ENCODE measurements around the gene THBS4.

Gene THBS4

DNA sequence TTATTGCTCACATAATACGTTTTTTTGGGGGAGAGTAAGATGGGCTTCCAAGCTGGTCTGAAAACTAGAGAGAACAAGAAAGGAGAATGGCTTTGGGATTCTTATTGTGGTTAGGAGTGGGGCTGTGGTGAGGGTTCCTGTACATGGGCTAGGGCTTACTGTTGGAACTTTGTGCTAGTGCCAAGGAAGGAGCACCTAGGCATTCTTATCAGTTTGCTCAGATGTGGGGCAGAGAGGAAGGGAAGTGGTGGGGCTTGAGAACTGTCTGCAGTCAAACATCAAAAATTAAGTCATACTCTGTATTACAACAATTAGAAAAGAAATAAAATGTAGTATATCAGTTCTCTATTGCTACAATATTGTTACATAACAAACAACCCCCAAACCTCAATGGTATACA, 4.0 kb upstream of the THBS4 start:
- peaks cover 30% of the 10 kb centered on the region for H3K27me3 ChIP-seq (ENCODE audit: control insufficient read depth, insufficient read depth, low read length)
- H3K9ac ChIP-seq (ENCODE audit: low read length) = no peak overlapping the region
- H3K4me3 ChIP-seq (ENCODE audit: low read length) = no peak overlapping the region
- H3K36me3 ChIP-seq (ENCODE audit: control insufficient read depth, insufficient read depth, low read length) = no peaks in the 10 kb centered on the region
- no peaks in the 10 kb centered on the region for H3K4me1 ChIP-seq (ENCODE audit: control insufficient read depth, insufficient read depth, low read length)
- H3K9me3 ChIP-seq (ENCODE audit: control insufficient read depth, low read length) = no peaks in the 10 kb centered on the region

DNA sequence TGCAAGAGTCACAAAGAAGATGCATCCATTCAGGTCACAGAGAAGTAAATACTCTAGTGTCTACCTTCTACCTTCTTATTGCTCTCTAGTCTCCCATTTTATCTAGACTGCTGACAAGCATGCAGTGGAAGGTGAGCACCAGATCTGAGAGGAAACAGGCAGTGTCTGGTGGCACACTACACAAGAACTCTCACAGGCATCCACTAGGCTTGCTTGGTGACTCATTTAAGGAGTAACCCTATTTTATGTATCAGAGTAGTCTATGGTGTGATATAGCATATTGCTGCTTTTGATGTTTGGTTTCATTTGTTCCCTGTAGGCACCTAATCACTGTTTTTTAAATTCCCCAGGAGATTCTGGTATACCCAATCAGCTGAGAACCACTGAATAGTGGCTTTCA, 1.6 kb upstream of the THBS4 start:
- no peaks in the 10 kb centered on the region for H3K9me3 ChIP-seq (ENCODE audit: control insufficient read depth, low read length)
- no peak overlapping the region for H3K9ac ChIP-seq (ENCODE audit: low read length)
- H3K4me3 ChIP-seq (ENCODE audit: low read length) = no peak overlapping the region
- H3K36me3 ChIP-seq (ENCODE audit: control insufficient read depth, insufficient read depth, low read length) = no peaks in the 10 kb centered on the region
- H3K4me1 ChIP-seq (ENCODE audit: control insufficient read depth, insufficient read depth, low read length) = no peaks in the 10 kb centered on the region
- H3K27me3 ChIP-seq (ENCODE audit: control insufficient read depth, insufficient read depth, low read length) = peaks cover 34% of the 10 kb centered on the region

DNA sequence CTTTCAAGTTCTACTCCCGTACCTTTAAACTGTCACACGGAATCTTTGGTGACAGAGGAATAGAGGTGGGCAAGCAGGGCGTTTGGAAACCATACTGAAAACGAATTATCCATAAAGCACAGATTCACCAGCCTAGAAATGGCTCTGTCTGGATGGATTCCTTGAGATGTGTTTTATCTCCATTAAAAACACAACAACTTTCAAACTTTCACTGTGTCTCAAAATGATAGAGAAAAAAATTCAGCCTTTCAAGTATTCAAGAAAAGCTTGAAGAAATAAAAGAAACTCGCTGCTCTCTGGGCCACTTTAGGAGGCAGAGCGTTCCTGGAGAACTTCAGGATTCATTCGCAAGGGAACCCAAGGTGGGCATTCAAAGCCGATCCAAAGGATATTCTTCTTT, 589 bp upstream of the THBS4 start:
- H3K27me3 ChIP-seq (ENCODE audit: control insufficient read depth, insufficient read depth, low read length) = peaks cover 36% of the 10 kb centered on the region
- H3K36me3 ChIP-seq (ENCODE audit: control insufficient read depth, insufficient read depth, low read length) = no peaks in the 10 kb centered on the region
- no peak overlapping the region for H3K9ac ChIP-seq (ENCODE audit: low read length)
- no peaks in the 10 kb centered on the region for H3K4me1 ChIP-seq (ENCODE audit: control insufficient read depth, insufficient read depth, low read length)
- H3K9me3 ChIP-seq (ENCODE audit: control insufficient read depth, low read length) = no peaks in the 10 kb centered on the region
- H3K4me3 ChIP-seq (ENCODE audit: low read length) = no peak overlapping the region

DNA sequence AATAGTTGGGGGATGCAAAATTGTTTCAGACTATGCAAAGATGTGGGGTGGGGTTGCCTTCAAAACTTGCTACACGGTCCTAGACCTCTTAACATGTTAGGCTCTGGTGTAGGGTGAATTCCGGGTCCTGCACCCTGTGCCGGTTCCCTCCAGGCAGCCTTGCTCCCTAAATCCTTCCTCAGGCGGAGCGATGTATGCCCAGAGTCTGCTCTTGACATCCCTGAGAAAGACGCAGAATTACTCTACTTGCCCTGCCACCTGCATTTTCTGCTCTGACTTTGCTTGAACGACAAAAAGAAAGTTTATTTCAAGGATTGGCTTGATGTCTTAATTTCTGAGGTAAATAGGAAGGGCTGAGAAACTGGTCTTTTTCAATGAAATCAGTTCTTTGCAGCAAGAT, 691 bp downstream of the THBS4 start:
- no peak overlapping the region for H3K9ac ChIP-seq (ENCODE audit: low read length)
- H3K4me3 ChIP-seq (ENCODE audit: low read length) = no peak overlapping the region
- H3K9me3 ChIP-seq (ENCODE audit: control insufficient read depth, low read length) = no peaks in the 10 kb centered on the region
- no peaks in the 10 kb centered on the region for H3K36me3 ChIP-seq (ENCODE audit: control insufficient read depth, insufficient read depth, low read length)
- peaks cover 41% of the 10 kb centered on the region for H3K27me3 ChIP-seq (ENCODE audit: control insufficient read depth, insufficient read depth, low read length)
- no peaks in the 10 kb centered on the region for H3K4me1 ChIP-seq (ENCODE audit: control insufficient read depth, insufficient read depth, low read length)

DNA sequence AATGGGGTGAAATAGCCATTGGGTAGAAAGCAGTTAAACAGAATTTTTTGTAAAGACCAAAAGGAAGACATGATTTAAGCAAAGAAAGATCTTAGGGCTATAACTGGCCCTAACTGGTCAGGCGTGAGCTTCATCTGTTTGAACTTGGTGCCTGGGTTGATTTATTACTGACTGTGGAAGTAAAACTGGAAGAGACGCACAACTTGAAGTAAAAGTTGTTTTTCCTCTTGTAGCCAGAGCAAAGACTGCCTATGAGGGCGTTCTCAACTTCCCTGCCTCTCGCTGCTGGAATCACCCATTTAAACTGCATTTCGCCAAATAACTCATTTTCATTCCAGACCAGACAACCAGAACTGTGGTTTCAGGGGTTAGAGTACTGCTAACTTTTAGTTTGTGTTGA, 1.5 kb downstream of the THBS4 start:
- Histone ChIP-seq H3K4me3 (ENCODE audit: low read length) (no peak overlapping the region), H3K9me3 (ENCODE audit: control insufficient read depth, low read length) (no peaks in the 10 kb centered on the region), H3K4me1 (ENCODE audit: control insufficient read depth, insufficient read depth, low read length) (no peaks in the 10 kb centered on the region), H3K27me3 (ENCODE audit: control insufficient read depth, insufficient read depth, low read length) (peaks cover 41% of the 10 kb centered on the region), H3K9ac (ENCODE audit: low read length) (no peak overlapping the region), H3K36me3 (ENCODE audit: control insufficient read depth, insufficient read depth, low read length) (no peaks in the 10 kb centered on the region)

DNA sequence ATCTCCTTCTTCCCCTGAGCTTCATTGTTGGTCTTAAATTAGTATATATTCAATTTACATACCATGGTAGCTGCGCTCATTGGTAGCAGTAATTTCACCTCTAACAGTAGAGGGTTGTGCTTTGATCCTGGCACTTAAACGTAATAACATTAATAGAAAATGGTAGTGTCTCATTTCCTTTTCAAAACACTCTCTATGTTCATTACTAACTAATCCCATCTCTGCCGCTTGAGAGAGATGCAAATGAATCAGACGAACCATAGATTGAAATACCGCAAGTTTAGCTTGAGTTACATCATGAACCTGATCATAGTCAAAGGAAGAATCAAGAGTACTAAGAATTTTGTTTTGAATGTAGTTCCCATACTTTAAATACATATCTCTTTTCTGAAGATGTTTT, 2.2 kb downstream of the THBS4 start:
- Histone ChIP-seq H3K4me3 (ENCODE audit: low read length) (no peak overlapping the region), H3K36me3 (ENCODE audit: control insufficient read depth, insufficient read depth, low read length) (no peaks in the 10 kb centered on the region), H3K27me3 (ENCODE audit: control insufficient read depth, insufficient read depth, low read length) (peaks cover 41% of the 10 kb centered on the region), H3K9ac (ENCODE audit: low read length) (no peak overlapping the region), H3K9me3 (ENCODE audit: control insufficient read depth, low read length) (no peaks in the 10 kb centered on the region), H3K4me1 (ENCODE audit: control insufficient read depth, insufficient read depth, low read length) (no peaks in the 10 kb centered on the region)

DNA sequence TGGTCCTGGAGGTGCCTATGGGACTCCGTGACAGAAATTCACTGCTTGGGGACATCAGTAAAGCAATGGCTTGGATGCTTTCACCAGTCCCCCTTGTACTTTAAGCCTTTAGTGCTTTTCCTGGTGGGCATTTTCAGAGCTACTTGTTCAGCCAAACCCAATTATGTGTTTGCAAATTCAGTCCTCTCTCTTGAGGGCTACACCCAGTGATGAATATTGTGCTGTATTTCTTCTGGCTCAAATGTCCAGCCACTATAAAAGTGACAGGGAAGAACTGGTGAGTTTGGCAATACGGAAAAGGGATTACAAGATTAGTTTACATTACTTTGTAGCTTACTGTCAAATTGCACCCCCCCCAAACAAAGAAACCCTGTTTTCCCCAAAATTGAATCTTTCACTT, 4.5 kb downstream of the THBS4 start:
- Histone ChIP-seq H3K9ac (ENCODE audit: low read length) (no peak overlapping the region), H3K36me3 (ENCODE audit: control insufficient read depth, insufficient read depth, low read length) (no peaks in the 10 kb centered on the region), H3K27me3 (ENCODE audit: control insufficient read depth, insufficient read depth, low read length) (peaks cover 24% of the 10 kb centered on the region), H3K4me3 (ENCODE audit: low read length) (no peak overlapping the region), H3K4me1 (ENCODE audit: control insufficient read depth, insufficient read depth, low read length) (no peaks in the 10 kb centered on the region), H3K9me3 (ENCODE audit: control insufficient read depth, low read length) (no peaks in the 10 kb centered on the region)

DNA sequence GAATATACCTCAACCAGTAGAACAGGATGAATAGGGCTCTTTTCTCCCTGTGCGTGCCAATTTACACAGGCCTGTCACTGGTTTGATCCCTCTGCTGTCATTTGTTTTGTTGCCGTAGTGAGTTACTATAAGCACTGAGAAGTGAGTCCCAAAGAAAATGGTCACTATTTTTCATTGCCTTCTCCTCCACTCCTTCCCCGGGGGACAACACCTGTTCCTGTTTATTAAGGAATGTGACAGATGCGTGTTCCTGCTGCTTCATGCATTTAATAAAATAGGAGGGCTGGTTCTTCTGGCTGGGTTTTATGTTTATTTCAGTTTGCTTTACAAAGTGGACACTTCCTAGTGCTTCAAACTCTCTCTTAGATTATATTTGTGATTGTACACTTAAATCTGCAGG, 6.4 kb downstream of the THBS4 start:
- H3K9ac ChIP-seq (ENCODE audit: low read length) = no peak overlapping the region
- no peaks in the 10 kb centered on the region for H3K36me3 ChIP-seq (ENCODE audit: control insufficient read depth, insufficient read depth, low read length)
- peaks cover 7% of the 10 kb centered on the region for H3K27me3 ChIP-seq (ENCODE audit: control insufficient read depth, insufficient read depth, low read length)
- H3K9me3 ChIP-seq (ENCODE audit: control insufficient read depth, low read length) = no peaks in the 10 kb centered on the region
- no peaks in the 10 kb centered on the region for H3K4me1 ChIP-seq (ENCODE audit: control insufficient read depth, insufficient read depth, low read length)
- no peak overlapping the region for H3K4me3 ChIP-seq (ENCODE audit: low read length)

DNA sequence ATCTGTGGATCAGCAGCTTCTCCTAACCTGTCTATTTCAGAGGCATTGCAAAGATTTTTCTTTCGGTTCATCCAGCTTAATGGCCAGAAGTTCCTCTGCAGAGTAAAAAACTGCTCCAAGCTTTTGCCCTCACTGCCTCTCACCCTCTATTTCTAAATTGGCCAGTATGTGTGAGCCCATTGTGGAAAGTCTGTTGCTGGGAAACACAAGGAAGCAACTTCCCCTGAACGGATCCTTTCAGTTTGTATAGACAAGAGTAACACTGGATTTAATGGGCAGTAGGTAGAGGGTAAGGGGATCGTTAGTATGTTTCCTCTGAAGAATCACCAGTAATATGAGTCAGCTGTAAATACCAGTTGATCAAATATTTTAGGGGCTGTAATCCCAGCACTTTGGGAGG, 7.2 kb downstream of the THBS4 start:
- Histone ChIP-seq H3K9ac (ENCODE audit: low read length) (no peak overlapping the region), H3K27me3 (ENCODE audit: control insufficient read depth, insufficient read depth, low read length) (peaks cover 7% of the 10 kb centered on the region), H3K9me3 (ENCODE audit: control insufficient read depth, low read length) (no peaks in the 10 kb centered on the region), H3K36me3 (ENCODE audit: control insufficient read depth, insufficient read depth, low read length) (no peaks in the 10 kb centered on the region), H3K4me3 (ENCODE audit: low read length) (no peak overlapping the region), H3K4me1 (ENCODE audit: control insufficient read depth, insufficient read depth, low read length) (no peaks in the 10 kb centered on the region)

DNA sequence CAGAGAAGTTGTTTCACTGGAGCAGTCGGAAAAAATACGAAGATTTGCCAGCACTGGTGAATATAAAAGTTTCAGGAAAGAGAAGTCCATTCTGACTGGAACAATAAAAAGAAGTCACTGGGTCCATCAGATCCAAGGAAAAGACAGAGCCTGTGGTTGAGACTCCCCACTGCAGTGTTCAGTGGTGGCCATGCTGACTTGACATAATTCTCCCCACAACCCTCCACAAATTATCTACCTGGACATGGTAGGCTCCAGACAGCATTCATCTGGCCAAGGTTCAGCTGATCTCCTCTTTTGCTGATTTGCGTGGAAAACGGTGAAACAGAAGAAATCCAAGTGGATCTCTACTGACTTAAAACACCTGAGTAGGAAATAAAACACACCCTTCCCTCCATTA, 8.0 kb downstream of the THBS4 start:
- no peaks in the 10 kb centered on the region for H3K4me1 ChIP-seq (ENCODE audit: control insufficient read depth, insufficient read depth, low read length)
- no peak overlapping the region for H3K9ac ChIP-seq (ENCODE audit: low read length)
- peaks cover 7% of the 10 kb centered on the region for H3K27me3 ChIP-seq (ENCODE audit: control insufficient read depth, insufficient read depth, low read length)
- no peaks in the 10 kb centered on the region for H3K9me3 ChIP-seq (ENCODE audit: control insufficient read depth, low read length)
- H3K4me3 ChIP-seq (ENCODE audit: low read length) = no peak overlapping the region
- H3K36me3 ChIP-seq (ENCODE audit: control insufficient read depth, insufficient read depth, low read length) = no peaks in the 10 kb centered on the region

DNA sequence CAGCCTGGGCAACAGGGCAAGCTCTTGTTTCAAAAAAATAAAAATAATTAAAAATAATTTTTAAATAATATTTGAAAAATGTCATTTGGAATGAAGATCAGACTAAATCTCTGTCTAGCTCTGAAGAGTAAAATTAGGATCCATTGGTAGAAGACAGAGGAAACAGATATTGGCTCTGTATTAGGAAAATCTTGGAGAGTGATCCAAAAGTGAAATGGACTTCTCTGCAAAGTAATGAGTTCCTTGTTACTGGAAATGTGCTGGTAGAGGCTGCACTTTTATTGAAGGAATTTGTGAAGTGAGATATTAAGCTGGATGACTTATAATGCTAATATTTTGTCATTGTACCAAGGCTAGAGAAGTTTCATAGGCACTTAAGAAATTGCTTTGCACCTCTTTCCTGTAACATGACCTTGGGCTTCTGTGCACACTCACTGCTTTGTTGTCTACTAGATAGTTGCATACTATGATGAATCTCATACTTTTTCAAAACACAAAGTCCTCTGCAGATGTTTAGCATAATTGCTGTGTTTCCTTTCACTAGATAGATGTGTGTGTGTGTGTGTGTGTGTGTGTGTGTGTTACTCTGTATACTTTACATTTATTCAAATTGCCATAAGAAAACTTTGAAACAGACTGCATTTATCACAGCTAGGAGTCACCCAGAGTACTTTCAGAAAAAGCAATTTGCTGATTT, 13.1 kb downstream of the THBS4 start:
- Histone ChIP-seq H3K27me3 (ENCODE audit: control insufficient read depth, insufficient read depth, low read length) (no peaks in the 10 kb centered on the region), H3K4me1 (ENCODE audit: control insufficient read depth, insufficient read depth, low read length) (no peaks in the 10 kb centered on the region), H3K9me3 (ENCODE audit: control insufficient read depth, low read length) (no peaks in the 10 kb centered on the region), H3K9ac (ENCODE audit: low read length) (no peak overlapping the region), H3K4me3 (ENCODE audit: low read length) (no peak overlapping the region), H3K36me3 (ENCODE audit: control insufficient read depth, insufficient read depth, low read length) (no peaks in the 10 kb centered on the region)

DNA sequence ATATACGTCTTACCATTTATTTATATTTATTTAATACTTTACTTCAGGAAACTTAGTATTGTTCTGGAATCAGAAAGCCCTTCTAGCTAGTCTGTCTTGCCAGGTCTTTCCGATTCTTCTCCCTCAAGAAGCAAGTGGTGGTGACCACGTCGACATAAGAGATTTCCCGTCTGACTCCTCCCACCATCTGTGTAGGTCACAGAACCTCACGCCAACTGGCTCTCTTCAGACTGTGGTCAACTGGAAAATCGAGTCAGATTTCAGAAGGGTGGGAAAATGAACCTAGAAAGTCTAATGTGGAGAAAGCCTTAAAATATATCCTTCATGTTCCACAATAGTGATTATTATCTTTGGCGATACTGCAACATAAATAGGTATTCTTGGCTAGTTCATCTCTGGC, 17.3 kb downstream of the THBS4 start:
- H3K9ac ChIP-seq (ENCODE audit: low read length) = no peak overlapping the region
- H3K4me1 ChIP-seq (ENCODE audit: control insufficient read depth, insufficient read depth, low read length) = no peaks in the 10 kb centered on the region
- H3K36me3 ChIP-seq (ENCODE audit: control insufficient read depth, insufficient read depth, low read length) = no peaks in the 10 kb centered on the region
- H3K27me3 ChIP-seq (ENCODE audit: control insufficient read depth, insufficient read depth, low read length) = no peaks in the 10 kb centered on the region
- no peak overlapping the region for H3K4me3 ChIP-seq (ENCODE audit: low read length)
- no peaks in the 10 kb centered on the region for H3K9me3 ChIP-seq (ENCODE audit: control insufficient read depth, low read length)

DNA sequence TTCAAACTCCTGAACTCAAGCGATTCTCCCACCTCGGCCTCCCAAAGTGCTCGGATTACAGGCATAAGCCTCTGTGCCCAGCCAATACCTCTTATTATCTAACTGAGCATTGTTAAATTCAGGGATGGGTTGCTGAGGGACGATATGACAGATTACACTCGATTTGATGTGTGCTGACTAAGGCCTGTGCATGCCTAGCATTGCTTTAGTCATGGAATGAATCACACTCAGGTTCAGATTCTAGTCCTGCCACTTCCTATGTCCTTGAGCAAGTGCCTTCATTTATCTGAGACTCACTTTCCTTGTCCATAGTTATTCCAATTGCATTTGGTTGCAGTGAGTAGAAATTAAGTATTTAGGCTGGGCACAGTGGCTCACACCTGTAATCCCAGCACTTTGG, 19.5 kb downstream of the THBS4 start:
- Histone ChIP-seq H3K4me3 (ENCODE audit: low read length) (no peak overlapping the region), H3K4me1 (ENCODE audit: control insufficient read depth, insufficient read depth, low read length) (no peaks in the 10 kb centered on the region), H3K9ac (ENCODE audit: low read length) (no peak overlapping the region), H3K36me3 (ENCODE audit: control insufficient read depth, insufficient read depth, low read length) (no peaks in the 10 kb centered on the region), H3K27me3 (ENCODE audit: control insufficient read depth, insufficient read depth, low read length) (no peaks in the 10 kb centered on the region), H3K9me3 (ENCODE audit: control insufficient read depth, low read length) (no peaks in the 10 kb centered on the region)

Data from mucosa of stomach (tissue), 1 donor.